ENCODE measurements around the gene KIRREL3.

- TF ChIP-seq POLR2A (IDR thresholded peaks at IDR 0.05; ENCODE audit: low read depth, low read length) (no peak), TAF1 (IDR thresholded peaks at IDR 0.05; ENCODE audit: low read depth, low read length) (no peak), POLR2AphosphoS5 (IDR thresholded peaks at IDR 0.05; ENCODE audit: low read depth, low read length) (no peak), SPI1 (IDR thresholded peaks at IDR 0.05; ENCODE audit: low read depth, low read length) (no peak)
These were observed 602.3 kb downstream of the KIRREL3 start for GRCh38 chr11:126398296-126398695.
